HG03196 (cell line): ENCODE data around the gene NOD2.

ENCODE experiments used
- ATAC-seq: cut with Tn5 transposase; IDR thresholded peaks from one replicate; pipeline ENCODE4 v1.9.1; 2021; ENCODE audit not compliant: unreplicated experiment

Gene NOD2

DNA sequence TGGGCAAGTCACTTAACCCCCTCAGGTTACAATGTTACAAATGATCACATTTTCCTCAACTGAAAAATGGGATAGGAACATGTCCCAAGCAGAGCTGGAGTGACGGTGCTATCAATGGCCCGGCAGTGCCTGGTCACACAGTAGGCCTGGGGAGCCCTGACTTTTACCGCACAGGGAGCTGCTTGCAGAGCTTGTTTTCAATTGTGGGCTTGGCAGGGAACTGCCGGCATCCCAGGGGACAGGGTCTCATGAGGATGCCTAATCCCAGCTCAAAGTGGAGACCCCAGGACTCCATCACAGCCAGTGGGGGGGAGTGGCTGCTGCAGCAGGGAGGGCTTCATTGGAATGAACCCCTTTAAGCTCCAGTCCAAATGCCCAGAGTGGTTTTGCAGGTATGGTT is 23.7 kb upstream of the NOD2 start:
- ATAC-seq = no peak

DNA sequence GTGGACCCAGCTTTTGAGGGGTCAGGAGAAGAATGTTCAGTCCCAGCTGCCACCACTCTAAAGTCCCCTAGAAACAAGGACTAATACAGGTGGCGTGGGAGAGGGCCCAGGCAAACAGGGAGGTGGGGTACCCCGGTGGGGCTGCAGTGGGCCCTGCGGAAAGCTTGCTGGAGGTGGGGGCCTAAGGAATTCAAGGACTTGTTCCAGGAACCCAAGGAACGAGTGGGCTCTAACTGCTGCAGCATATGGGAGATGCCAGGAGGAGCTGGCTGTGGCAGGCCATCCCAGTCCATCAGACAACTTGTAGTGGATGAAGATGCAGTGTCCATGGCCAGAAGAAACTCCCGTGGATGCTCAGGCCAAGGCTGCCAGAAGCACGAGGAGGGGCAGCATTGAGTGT is 22.9 kb upstream of the NOD2 start:
- no peak for ATAC-seq

DNA sequence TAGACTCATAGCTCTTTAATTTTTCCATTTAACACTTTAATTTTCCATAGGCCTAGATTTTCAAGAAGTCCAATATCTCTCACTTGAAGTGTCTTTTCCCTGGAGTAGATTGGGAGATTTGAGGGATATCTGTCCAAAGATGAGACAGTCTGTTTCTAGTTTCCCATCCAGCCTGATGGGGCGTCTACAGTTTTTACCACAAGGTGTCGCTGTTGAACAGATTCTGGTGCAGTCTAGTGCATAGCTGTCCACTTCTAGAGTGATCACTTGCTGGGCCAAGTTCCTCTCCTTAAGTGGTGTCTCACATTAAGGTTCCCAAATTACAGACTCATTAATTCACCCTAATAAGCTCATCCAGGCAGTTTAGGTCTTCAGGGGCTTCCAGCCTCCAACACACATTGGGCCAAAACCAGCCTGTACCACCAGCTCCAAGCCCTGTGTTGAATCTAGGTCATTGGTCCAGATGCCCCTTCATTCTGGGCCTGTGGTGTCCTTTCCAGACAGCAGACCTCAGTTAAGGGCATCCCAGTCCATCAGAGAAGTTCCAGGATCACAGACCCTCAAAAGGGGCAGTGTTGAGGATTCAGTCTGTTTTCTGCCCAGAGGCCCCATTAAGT is 21.7 kb upstream of the NOD2 start:
- ATAC-seq = no peak

DNA sequence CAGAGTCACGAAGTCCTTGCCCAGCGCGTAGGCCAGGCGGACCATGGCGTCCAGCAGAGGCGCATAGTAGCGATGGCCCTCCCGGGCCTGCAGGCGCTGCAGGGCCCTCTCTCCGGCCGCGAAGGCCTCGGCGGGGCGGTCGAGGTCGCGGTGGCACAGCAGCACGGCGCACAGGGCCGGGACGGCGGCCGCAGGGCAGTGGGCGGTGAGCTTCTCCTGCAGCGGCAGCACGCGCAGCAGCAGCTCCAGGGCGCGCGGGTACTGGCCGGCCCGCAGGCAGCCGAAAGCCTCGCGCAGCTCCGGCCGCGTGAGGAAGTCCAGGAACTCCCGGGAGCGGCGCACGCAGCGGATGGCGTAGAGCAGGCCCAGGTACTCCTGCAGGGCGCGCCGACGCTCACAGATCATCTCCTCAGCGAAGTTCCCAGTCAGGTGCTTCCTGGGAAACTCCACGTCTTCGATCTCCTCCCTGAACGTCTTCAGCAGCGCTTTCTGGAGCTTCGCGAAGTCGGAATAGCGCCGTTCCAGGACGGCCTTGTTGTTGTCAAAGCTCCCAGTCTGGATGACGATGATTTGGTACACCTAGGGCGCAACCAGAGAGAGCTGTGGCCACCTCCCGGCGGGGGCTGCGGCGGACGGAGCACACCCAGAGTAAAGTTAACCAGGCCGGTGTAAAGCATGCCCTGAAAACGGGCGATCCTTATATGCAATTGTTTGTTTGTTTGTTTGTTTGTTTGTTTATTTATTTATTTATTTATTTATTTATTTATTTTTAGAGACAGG is 19.7 kb upstream of the NOD2 start:
- no peak for ATAC-seq

DNA sequence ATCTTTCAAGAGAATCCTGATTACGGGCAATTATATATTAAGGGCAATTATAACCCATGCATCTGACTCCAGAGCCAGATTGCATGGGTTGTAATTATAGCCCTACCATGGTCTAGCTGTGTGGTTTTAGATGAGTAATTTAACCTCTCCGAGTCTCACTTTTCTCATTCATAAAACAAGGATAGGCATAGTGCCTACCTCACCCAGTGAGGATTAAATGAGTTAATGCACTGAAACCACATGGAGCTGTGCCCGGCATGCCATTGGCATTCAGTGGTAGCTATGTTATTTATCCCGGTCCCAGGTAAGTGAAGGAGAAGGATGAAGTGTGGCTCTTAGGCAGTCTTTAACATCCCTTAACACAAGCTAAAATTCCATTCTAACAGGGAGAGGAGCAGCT is 18.6 kb upstream of the NOD2 start:
- ATAC-seq = no peak

DNA sequence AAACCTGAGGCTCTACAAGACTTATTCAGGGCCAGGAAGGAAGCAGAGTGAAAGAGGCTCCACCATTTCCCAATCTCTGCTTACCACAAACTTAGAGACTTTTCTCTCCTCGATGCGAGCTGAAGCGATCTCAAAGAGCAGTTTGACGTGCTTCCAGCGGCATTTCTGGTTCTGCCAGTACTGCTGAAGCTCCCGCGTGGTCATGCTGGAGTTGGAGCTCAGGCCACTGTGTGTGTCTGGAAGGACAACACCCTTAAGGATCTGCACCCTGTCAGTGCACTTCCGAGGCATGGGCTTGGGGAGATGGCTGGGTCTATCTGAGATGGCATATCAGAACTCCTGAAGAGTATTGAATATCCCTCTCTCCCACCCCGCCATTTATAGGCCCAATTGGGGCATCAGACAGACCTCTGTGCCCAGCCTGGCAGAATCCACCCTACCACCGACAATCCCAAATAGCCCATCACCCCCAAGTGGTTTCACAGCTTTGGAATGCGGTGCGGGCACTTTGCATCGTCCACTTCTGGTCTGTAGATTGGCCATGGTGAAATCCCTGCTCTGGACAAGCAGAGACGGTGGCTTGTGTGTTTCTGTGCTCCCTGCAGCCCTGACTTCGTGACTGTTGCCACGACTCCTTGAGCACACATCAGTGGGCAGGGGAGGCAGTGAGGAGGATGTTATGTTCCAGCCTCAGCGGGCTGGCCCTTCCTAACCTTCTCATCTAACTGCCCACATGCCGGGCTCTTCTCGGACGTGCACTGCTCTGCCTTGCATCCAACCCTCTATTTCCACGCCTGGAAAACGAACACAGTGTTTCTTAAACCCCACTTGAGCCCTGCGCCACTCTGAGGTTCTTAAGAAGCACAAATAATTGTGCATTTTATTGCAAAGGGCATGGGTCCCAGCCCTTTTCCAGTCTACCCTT is 17.5 kb upstream of the NOD2 start:
- no peak for ATAC-seq

DNA sequence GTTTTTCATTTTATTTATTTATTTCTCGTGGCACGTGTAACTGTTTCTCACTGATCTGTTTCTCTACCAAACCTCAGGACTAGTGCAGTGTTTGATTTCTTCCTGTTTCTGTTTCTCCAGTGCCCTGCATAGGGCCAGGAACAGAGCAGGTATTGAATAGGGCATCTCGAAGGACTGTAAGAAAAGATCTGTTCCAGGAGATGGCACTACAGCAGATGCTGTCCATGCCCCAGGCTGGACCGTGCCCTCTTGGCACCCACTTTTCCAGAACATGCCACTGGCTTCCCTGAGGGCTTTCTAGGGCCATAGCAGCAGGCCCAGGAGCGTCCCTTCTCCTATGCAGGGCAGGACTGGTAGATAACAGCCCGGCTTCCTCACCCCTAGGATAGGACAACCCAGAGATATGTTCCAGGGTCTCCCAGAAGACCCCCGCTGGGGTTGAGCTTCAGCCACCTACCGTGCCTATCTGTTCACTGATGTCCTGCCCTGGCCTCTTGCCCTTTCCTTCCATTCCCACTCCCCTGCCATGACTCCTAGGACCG is 16.7 kb upstream of the NOD2 start:
- ATAC-seq = no peak

DNA sequence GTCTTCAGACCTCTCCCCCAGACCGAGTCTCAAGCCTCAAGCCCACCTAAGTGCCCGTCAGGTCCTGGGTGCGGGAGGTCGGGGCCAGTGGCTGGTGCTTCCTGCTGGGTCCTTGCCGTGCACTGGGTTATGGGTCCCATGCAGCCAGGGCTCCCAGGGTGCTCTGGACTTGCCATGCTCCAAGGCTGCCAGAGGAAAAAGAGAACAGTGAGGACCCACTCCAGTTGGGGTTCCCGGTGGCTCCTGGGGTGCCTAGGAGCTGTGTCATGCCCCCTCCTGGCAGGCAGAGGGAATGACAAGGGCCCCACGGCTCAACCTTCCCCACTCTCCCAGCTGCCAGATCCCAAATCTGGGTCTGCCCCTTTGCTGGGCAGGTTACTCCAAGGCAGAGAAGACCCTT is 16.1 kb upstream of the NOD2 start:
- ATAC-seq = no peak

DNA sequence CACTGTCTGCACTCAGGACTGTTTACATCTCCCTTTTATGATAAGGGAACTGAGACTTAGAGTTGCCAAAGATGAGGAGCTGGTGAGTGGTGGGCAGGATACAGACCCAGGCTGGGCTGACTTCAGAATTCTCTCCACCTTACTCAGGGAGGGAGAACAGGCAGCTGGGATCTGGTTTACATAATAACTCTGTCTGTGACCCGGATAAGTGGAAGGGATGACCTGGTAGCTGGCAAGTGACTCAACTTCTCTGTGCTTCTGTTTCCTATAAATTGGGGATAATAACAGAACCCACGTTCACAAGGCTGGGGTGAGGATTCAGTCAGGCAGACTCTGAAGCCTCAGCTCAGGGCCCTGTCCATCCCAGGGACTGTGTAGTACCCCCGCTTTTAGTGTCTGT is 14.9 kb upstream of the NOD2 start:
- ATAC-seq = no peak

DNA sequence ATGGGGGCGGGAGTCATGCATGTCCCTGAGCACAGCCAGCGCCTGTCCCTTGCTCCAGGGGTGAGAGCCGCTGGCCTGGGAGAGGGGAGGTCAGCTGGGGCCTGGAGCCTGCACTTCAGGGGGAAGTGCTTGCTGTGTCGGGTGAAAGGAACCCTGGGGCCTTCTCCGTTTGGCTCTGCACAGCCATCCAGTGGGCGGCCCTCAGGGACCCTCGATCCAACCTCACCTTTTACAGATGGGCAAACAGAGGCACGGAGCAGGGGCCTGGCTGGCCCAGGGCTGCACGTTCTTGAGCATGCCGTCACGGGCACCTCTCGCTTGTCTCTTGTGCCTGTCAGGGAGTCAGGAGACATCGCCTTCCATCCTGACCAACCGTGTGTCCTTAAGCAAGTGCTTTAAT is 14.1 kb upstream of the NOD2 start:
- ATAC-seq = no peak

DNA sequence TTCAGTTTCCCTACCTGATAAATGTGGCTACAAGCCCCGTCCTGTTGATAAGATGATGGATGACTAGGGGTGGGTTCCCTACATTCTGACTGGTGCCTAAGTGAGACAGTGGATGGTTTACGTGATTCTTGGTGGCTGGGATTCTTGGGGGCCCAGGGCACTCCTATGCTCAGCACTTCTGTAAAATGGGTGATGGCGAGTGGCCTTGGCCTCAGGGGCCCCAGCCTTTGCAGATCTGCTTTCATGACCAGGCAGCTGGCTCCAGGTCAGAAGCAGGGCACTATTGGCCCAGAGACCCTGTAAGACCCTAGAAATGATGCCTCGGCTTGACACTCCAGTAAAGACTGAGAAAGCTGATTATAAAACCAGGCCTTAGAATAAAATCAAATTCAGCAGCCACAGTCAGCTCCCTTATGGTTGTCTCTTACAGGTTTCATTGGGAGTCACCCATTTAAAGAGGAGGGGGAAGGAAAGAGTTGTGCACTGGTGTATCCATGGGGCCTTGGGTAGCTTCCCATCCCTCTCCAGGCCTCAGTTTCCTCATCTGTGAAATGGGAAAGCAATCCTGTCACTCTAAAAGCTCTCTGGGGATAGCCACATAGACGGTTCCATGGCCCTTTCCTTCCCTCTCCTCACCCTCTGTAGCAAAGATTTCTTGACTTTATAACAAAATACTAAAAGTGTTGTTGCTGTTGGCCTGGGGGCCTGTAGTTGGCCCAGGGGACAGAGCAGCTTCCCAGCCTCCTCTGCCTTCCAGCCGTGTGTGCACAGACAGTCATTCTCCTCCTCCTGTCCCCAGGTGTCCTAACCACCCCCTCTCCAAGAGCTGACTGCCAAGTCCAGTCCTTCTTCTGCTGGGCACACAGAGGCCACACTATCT is 13.5 kb upstream of the NOD2 start:
- ATAC-seq = no peak

DNA sequence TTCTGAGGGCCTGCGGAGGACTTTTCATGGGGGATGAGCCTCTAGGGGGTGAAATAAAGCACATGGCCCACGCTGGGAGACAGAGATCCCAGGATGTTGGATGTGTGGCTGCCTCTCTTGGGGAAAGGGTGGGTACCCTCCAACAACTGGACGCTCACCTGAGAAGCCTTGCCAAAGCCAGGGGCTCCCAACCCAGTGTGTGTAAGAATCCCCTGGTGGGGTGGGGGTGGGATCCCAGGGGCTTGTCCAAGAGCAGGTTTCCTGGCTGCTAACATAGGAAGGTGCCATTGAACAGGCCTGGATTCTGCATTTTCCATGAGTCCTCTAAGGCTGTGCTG is 12.9 kb upstream of the NOD2 start:
- ATAC-seq = no peak

DNA sequence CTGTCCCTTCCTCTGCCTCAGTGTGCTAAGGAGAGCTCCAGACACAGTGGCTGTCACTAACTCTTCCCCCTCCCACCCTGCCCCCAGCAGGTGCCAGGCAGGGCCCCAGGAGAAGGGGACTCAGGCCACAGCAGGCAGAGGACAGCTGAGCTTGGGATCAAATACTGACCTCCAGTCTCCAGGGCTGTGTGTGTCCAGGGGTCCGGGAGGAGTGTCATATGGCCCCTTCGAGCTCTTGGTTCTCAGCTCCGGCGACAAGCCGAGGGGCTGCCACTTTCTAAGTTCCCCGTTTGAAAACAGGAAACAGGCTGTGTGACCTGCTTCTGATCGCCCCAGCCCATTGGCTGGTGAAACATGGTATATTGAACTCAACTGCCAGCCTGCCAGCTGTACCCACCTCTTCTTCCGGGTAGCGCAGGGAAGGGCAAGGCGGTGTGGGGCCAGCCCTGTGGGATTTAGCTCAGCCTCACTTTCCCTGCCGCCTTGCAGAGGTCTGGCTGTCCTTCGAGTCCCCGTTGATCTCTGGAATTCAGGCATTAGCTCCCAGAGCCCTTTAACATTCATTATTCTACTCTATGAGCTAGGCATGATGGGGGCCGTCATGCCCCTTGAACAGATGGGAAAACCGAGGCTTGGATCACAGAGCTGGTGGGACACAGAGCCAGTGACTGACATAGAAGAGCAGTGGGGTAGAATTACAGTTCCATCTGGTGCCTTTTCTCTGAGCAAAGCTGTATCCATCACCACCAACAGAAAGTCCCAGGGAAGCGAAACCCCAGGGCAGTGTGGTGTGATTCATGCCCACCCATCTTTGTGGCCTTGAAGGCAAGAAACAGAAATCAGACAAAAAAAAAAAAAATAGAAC is 12.2 kb upstream of the NOD2 start, which contains the start of gene SNX20:
SNX20 (minus strand) TSS at position 292 of the 865 bp plus-strand sequence. CDS start 3,786 bp downstream, outside the sequence.
- ATAC-seq = peak; percentile 49

DNA sequence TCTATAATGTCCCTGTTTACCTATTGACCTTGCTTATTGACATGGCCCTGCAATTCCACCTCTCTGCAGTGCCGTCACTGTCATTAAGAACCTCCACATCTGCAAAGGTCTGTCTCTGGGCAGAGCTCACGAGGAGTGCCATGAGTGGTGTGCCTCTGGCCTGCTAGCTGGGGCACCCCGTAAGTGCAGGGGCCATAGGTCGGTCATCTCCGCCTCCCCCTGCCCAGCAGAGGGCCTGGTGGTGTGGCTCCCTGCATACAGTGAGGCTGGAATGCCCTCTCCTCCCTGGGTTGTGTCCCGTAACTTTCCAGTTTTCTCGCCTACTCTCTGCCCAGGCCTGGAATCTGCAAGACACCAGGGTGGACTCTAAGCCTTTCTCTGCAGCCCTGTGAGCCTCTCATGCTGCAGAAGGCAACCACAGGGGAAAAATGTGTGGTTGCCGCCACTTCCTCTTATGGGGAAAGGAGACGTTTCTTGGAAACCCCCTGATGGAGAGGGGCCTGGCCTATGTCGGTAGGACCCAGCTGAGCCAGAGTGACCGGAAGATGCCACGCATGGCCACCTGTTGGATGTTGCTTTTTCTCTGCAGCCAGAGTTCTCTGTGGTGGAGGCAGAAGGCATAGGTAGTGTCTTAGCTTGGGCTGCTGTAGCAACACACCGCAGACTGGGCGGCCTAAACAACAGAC is 9.6 kb upstream of the NOD2 start:
- ATAC-seq = peak; percentile 67

DNA sequence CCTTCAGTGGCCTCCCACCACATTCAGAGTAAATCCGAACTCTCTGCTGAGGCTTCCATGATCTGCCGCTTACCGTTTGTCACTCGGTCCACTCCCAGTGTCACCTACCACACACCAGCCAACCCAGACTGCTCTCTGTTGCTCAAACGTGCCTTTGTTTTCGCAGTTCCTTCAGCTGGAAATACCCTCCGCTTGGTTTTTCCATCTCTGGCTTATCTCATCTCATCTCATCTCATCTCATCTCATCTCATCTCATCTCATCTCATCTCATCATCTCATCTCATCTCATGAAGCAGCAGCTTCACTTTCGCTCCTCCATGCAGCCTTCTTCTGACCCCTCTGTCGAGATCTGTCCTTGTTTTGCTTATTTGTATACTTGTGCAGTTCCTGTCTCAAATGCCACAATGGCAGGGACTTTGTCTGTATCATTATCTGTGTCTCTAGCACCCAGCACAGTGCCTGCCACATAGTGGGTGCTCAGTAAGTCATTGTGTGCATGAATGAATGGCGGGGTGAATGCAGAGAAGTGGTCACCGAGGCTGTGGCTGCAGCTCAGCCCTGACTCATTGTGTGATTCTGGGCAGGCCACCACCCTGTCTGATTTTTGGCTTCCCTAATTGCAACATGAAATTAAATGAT is 8.5 kb upstream of the NOD2 start:
- ATAC-seq = no peak

DNA sequence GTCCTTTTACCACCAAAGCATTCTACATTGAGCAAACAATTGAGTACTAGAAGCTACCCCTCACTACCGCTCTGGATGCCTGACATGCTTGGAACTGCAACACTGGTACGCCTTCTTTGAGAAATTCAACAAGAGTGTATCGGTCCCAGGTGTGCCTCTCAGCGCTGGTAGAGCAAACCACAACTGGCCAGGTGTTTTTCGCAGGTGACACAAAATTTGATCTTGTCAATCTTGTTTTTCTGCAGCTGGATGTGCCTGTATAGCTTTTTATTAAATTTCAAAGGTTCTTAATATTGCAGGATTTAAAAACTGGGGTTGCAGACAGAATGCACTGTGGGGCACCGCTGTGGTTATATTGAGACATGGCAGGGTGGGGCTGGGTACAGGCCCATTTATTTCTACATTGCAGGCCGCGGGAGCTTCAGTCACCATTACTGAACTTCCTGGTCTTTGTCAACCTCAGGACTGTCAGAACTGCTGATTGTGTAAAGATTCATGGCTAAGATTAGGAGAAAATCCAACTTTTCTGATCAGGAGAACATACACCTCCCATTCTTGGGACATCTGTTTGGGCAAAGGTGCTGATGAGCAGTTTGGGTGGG is 7.8 kb upstream of the NOD2 start:
- no peak for ATAC-seq

DNA sequence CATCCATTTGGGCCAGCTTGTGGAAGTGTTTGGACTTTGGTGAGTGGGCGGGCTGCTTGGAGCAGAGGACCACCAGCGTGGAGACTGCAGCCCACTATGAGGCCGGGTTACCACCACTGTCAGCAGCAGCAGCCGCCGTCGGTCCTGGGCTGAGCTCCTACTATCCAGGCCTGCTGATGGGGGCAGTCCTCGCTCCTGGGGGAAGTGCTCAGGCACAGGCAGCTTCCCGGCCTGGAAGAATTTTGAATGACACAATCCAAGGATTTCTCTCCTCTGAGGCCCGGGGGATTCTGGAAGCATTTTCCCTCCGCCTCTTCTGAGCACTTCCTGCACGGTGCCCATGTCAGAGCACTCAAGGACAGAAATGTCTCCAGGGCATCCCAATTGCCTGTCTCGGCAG is 5.3 kb upstream of the NOD2 start:
- no peak for ATAC-seq

DNA sequence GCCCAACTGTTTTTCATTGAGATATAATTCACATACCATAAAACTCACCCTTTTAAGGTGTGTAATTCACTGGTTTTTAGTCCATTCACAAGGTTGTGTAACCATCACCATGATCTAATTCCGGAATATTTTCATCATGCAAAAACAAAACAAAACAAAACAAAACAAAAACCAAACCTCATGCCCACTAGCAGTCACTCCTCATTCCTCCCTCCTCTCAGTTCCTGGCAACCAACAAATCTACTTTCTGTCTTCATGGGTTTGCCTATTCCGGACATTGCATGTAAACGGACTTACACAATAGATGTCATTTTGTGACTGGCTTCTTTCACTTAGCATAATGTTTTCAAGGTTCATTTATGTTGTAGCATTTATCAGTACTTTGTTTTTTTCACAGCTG is 4.5 kb upstream of the NOD2 start:
- no peak for ATAC-seq
